Measurements from ENCODE around the gene GPR39.

GPR39 gene

GRCh38 chr2:132681766-132682165 is 265.2 kb downstream of the GPR39 start:
- DNase-seq, result no peak

DNA sequence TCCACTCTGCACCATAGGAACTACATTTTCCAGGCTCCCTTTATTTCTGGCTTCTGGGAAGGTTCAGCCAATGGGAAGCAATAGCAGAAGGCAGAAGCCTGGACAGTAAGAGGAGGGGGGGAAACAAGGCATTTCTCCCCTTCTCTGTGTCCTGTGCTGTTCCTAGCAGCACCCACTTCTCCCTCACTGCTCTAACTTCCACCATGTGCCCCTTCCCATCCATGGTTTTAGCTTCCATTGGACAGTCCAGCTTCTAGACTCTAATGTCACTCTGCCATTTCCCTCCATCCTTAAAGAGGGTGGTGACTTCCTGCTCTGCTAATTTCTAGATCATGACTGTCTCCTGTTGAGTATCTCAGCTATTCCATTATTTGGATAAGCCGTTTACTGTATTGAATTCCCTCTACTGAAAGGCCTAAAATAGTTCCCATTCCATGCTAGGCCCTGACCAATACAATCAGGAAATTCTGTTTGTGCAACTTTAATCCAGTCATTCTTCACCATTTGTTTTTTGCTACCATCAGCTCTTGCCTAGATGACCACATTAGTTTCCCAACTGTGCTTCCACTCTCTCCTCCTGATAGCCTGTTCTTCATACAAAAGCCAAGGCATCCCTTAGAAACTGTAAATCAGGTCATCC is 274.2 kb downstream of the GPR39 start:
- DNase-seq, result no peak

DNA sequence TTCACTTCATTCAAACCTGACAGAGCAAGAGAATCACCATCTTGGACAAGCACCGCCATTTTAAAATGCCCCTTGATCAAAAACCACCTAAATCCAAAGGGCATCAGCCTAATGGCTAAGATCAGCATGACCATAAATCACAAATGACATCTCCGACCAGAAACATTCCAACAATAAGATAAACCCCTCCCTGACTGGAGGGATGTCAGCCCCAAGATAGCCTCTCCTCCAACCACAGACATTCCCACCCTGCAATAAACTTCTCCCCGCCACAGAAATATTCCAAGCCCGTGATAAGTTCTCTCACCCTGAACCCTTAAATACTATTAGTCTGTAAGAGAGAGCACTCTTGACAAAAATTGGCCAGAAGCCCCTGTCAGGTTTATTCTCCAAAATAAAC is 275.0 kb downstream of the GPR39 start:
- DNase-seq, result no peak

GRCh38 chr2:132692816-132693215 is 276.2 kb downstream of the GPR39 start:
- no peak for DNase-seq
